Stimulated activated CD4-positive, alpha-beta T cell treated with anti-CD3 and anti-CD28 coated beads, Interleukin-12 subunit alpha, Interleukin-12 subunit beta, amount 100 ng/mL, for 48 hours (primary cell): ENCODE measurements around the gene CCNF.
"Not testable (repeated sequence)": the region's sequence is repeated elsewhere in the genome, so short reads cannot be mapped to it uniquely, and the experiment has no call there.

Source experiments
- DNase-seq, 3 donors: peaks; one replicate each; pipeline ENCODE4 v3.0.0-alpha.2; 2020; ENCODE audit warnings: low read depth in 2 of 3, low spot score in 1 of 3

Gene CCNF

GRCh38 chr16:2471016-2471652, 41.9 kb downstream of the CCNF start, which contains the start of gene NTN3:
TSS of gene NTN3 (plus strand) at chr16:2471297. CDS start at chr16:2471702, 405 bp downstream.
- no peak for DNase-seq

- no peak for DNase-seq
These were observed 42.6 kb downstream of the CCNF start for GRCh38 chr16:2471653-2472487.

DNA sequence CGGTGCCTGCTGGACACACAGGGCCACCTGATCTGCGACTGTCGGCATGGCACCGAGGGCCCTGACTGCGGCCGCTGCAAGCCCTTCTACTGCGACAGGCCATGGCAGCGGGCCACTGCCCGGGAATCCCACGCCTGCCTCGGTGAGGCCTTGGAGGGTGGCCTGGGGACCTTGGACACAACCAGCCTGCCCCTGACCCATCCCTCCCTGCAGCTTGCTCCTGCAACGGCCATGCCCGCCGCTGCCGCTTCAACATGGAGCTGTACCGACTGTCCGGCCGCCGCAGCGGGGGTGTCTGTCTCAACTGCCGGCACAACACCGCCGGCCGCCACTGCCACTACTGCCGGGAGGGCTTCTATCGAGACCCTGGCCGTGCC, 43.2 kb downstream of the CCNF start:
- no peak for DNase-seq

DNA sequence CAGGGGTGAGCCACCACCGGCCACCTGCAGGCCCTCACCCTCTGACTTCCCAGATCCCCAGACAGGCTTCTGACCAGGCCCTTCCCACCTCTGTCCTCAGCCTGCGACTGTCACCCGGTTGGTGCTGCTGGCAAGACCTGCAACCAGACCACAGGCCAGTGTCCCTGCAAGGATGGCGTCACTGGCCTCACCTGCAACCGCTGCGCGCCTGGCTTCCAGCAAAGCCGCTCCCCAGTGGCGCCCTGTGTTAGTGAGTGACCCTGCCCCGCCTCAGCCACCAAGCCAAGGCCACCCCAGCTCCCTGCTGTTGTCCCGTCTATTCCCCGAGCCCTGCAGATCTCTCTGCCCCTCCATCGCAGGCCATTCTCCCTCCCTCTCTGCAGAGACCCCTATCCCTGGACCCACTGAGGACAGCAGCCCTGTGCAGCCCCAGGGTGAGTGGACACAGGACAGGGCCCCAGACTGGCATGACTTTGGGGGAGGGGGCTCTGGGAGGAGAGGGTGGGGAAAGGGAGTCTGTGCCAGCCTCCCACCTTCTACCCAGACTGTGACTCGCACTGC, 43.7 kb downstream of the CCNF start:
- no peak for DNase-seq

DNA sequence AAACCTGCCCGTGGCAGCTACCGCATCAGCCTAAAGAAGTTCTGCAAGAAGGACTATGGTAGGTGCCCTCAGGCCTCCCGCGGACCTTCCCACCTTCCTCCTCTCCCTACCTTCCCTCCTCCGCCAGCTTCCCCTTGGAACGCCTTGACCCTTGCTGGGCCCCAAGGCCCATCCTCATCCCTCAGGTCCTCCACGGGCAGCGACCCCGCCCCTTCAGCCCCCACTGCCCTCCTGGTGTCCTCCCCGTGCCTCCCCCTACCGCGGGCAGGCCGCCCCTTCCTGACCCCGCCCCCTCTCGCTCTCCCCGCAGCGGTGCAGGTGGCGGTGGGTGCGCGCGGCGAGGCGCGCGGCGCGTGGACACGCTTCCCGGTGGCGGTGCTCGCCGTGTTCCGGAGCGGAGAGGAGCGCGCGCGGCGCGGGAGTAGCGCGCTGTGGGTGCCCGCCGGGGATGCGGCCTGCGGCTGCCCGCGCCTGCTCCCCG, 44.2 kb downstream of the CCNF start:
- DNase-seq: no peak

- peak in 2 of 3 donors; percentile 31 to 43 for DNase-seq
These were observed 45.0 kb downstream of the CCNF start for GRCh38 chr16:2473999-2474876.

GRCh38 chr16:2474877-2475412, 45.7 kb downstream of the CCNF start, which contains the start of gene TBC1D24:
TSS of gene TBC1D24 (plus strand) at chr16:2475127. CDS start at chr16:2496149, 21,022 bp downstream.
- peak; percentile 62 to 83 (median 64) for DNase-seq

DNA sequence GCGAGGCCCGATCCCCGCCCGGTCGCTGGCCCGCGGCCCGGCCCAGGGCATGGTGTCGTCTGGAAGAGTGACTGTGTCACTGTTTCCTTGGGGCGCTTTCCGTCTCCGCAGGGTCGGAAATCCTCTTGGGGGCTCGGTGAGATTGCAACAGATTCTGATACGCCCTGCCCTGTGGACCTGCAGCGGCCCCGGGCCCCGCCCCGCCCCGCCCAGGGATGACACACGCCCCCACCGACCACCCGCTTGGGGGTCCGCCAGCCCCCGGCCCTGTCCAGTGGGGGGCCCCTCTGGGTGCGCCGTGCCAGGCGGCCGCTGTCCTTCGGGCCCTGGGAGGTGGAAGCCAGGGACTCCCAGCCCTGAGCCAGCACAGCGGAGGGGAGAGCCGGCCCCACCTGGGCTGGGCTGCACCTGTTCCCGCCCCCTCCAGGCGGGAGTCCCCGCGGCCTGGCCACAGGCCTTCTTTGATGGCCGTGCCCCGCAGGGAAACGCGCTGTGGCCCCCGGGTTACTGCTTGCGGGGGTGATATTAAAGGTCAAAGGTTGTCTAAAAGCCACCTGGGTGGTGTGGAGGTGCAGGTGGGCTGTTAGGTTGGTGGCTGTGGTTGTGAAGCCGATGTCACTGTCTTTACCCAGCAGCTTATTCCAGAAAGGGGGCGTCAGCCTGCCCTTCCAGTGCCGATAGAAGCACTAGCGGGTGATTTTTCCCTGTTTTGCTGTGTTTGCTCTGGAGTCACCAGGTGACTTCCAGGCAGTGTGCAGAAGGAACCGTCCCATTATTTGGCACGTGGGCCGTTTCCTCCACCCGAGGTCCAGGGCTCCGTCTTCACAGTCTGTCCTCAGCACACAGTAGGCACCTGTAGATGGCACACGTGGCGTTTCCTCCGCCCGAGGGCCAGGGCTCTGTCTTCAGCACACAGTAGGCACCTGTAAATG, 46.4 kb downstream of the CCNF start:
- DNase-seq: no peak

- DNase-seq: no peak
These were observed 47.1 kb downstream of the CCNF start for GRCh38 chr16:2476345-2476720.

DNA sequence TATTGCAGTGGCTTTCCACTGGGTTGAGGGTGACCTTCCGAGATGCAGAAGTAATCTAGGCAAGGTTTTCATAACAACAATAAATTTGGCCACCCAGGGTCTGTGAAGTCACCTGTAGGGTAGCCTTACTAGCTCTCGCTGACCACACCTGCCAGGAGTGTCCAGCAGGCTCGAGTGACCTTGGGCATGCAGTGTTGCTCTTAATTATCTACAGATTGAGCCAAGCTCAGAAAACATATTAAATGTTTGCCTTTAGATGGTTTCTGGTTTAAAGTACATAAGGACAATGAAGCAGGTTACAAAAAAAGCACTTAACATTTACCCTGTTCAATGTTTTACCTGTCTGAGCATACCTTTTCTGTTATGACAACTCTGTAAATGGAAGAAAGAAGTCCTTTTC, 47.5 kb downstream of the CCNF start:
- DNase-seq: no peak

DNA sequence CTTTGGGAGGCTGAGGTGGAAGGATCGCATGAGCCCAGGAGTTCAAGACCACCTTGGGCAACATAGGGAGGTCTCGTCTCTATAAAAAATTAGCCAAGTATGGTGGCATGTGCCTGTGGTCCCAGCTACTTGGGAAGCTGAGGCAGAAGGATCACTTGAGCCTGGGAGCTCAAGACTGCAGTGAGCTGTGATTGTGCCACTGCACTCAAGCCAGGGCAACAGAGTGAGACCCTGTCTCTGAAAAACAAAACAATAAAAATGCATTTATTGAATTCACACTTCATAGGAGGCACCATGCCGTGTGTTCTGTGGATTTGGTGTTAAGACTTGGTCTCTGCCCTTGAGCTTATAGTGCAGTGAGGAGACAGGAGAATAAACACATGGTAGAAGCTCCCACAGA, 48.1 kb downstream of the CCNF start:
- no peak for DNase-seq

GRCh38 chr16:2478279-2478678, 49.0 kb downstream of the CCNF start:
- DNase-seq: no peak

DNA sequence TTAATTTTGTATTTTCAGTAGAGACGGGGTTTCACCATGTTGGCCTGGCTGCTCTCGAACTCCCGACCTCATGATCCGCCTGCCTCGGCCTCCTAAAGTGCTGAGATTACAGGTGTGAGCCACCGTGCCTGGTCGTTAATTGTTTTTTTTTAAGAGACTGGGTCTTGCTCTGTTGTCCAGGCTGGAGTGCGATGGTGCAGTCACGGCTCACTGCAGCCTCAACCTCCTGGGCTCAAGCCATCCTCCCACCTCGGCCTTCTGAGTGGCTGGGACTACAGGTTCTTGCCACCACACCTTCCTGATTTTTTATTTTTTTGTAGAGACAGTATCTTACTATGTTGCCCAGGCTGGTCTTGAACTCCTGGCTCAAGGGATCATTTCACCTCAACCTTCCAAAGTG, 50.7 kb downstream of the CCNF start:
- not testable (repeated sequence) for DNase-seq

- DNase-seq: no peak
These were observed 51.7 kb downstream of the CCNF start for GRCh38 chr16:2480948-2481347.

DNA sequence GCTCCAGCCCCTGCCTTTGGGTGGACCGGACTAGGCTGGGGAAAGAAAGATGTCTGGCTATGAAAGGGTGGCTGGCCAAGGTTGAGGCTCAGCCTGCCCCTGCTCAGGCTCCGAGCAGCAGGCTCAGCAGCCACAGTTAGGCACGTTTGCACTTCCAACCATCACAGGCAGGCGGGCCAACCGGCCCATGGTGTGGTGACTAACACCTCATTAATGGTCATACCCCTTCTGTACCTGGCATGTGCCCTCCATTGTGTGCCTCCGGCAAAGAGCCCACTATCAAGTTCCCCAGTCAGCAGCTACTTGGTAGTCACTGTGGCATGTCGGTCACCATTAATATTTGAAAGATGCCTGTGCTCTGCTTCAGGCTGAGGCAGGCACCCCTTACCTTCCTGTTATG, 52.4 kb downstream of the CCNF start:
- DNase-seq: no peak

DNA sequence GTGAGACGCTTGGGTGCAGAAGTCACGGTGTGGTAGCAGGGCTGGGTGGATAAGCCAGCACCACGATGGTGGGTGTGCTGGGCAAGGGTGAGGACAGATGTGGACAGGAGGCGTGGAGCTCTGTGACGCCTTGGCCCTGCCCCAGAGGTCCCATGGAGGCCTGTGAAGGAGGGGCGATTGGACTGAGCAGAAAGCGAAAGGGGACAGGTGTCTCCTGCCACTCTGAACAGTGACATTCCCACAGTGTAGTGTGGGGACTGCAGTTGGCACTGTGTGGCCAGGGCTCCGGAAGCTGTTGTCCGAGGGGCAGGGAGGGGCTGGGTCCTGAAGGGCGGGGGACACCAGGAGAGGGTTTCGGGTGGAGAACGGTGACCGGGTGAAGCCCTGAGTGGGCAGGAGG, 53.0 kb downstream of the CCNF start:
- no peak for DNase-seq

GRCh38 chr16:2482708-2483534, 53.7 kb downstream of the CCNF start:
- no peak for DNase-seq

DNA sequence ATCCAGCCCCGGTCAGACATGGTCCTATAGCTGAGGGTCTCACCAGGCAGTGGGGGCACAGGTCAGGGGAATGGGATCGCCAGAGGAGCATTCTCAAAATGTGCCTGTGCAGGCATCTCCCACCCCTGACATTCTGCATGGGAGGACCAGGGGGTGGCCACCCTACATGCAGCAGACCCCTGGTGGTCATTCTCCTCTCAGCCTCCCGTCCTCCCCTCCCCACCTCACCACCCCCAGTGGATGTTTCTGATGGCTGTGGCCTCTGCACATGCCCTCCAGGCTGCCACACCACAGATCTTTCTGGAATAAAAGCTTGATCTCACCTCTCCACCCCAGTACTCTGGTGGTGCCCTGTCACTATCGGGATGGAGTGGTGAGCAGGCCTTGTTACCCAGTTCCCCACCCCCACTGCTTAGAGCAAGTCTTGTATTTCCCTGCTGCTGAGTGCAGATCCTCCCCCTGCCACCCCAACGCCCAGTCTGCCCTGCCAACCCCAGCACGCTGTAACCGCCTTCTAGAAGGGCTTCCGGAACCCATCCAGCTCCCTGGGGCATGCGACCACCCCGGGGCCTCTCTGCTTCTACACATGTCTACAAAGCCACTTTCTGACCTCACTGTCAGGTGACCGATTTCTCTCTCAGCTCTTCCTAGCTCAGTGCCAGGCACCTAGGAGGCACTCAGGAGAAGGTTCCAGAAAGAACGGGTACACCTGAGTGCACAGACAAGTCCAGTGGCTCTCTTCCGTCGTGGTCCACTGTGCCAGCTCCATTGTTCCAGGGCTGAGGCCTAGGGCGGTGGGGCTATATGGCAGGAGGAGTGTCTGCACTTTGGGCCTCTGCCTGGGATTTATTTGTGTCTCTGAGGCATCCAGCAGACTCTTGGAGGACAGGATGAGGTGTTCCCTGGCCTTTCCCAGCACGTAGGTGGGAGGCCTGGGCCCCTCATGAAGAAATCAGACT, 55.0 kb downstream of the CCNF start:
- DNase-seq: no peak
